T-cell (primary cell): ENCODE data around the gene SLC1A4. TPM values are rescaled to one million over a fixed set of nuclear protein-coding genes. Genes with fewer than 3 reads are reported as not detected.

ENCODE experiments used
- ATAC-seq, 4 experiments: fragments of 200-7000 bp in 3 of 4; fragments of 150-1000 bp in 1 of 4; cut with Tn5 transposase; replicated peaks in 1 of 4; 1 replicate in 3 of 4; 2 replicates in 1 of 4; pipeline ENCODE4 v1.10.0; 2021; ENCODE audit warnings: moderate library complexity in 3 of 4, mild to moderate bottlenecking in 2 of 4, moderate number of reproducible peaks in 1 of 4
- CTCF ChIA-PET, 2 donors: fragments of 300-600 bp; sonication (Branson Sonifier 250); formaldehyde crosslinking; loops; one replicate each; lab custom pipeline; 2022; ENCODE audit warnings: antibody characterized with exemption in 2 of 2; lab: Charles Lee
- POLR2A ChIA-PET, 2 donors: fragments of 300-600 bp; sonication (Branson Sonifier 250); formaldehyde crosslinking; loops; one replicate each; lab custom pipeline; 2022; ENCODE audit warnings: antibody characterized with exemption in 2 of 2; lab: Charles Lee
- DNase-seq, 35 experiments: peaks; one replicate each; pipeline versions ENCODE4 v3.0.0 to v3.0.0-alpha.2; 2013 to 2023
- H3K27ac ChIP-seq: one replicate; pipeline ENCODE4 v1.5.1; 2013; ENCODE audit warnings: low read length
- H3K27me3 ChIP-seq, 2 experiments: replicated peaks in 1 of 2; 1 replicate in 1 of 2; 2 replicates in 1 of 2; pipeline versions ENCODE4 v1.6.1 to v1.7.0; 2013; ENCODE audit warnings: low read length in 1 of 2, mixed read lengths in 1 of 2; ENCODE audit not compliant: control insufficient read depth in 2 of 2, insufficient read depth in 2 of 2; ENCODE audit errors: extremely low read depth in 1 of 2
- H3K36me3 ChIP-seq, 2 donors: 1 replicate in 1 of 2; 2 replicates in 1 of 2; pipeline versions ENCODE4 v1.6.1 to v1.7.0; 2013; ENCODE audit warnings: low read length in 1 of 2; ENCODE audit not compliant: control insufficient read depth in 2 of 2, insufficient read depth in 1 of 2; ENCODE audit errors: extremely low read depth in 1 of 2
- H3K4me1 ChIP-seq, 2 experiments: 1 replicate in 1 of 2; 2 replicates in 1 of 2; pipeline versions ENCODE4 v1.6.1 to v1.7.0; 2013; ENCODE audit warnings: low read length in 2 of 2, mixed read lengths in 1 of 2; ENCODE audit not compliant: insufficient read depth in 2 of 2, control insufficient read depth in 1 of 2; ENCODE audit errors: extremely low read depth in 1 of 2
- H3K4me3 ChIP-seq, 2 donors: 1 replicate in 1 of 2; 2 replicates in 1 of 2; pipeline versions ENCODE4 v1.5.1 to v1.7.0; 2013; ENCODE audit warnings: mild to moderate bottlenecking in 2 of 2, low read length in 1 of 2, moderate library complexity in 1 of 2; ENCODE audit not compliant: control insufficient read depth in 1 of 2; ENCODE audit errors: extremely low read depth in 1 of 2
- H3K9me3 ChIP-seq: 2 replicates; pipeline ENCODE4 v1.7.0; 2013
- H3K27ac Mint-ChIP-seq, 2 donors: one replicate each; pipeline ENCODE4 v1.8.0; 2020 to 2021; ENCODE audit warnings: mild to moderate bottlenecking in 2 of 2, mixed read lengths in 2 of 2
- H3K27me3 Mint-ChIP-seq, 2 donors: one replicate each; pipeline ENCODE4 v1.8.0; 2021 to 2022; ENCODE audit warnings: mixed read lengths in 2 of 2
- H3K36me3 Mint-ChIP-seq: one replicate; pipeline ENCODE4 v1.8.0; 2021; ENCODE audit warnings: mixed read lengths
- H3K4me1 Mint-ChIP-seq, 3 donors: one replicate each; pipeline ENCODE4 v1.8.0; 2020 to 2022; ENCODE audit warnings: mixed read lengths in 3 of 3, mild to moderate bottlenecking in 1 of 3
- H3K4me3 Mint-ChIP-seq, 3 donors: one replicate each; pipeline ENCODE4 v1.8.0; 2020 to 2022; ENCODE audit warnings: mild to moderate bottlenecking in 3 of 3, mixed read lengths in 3 of 3, moderate library complexity in 3 of 3
- H3K9me3 Mint-ChIP-seq, 3 donors: one replicate each; pipeline ENCODE4 v1.8.0; 2020 to 2022; ENCODE audit warnings: mixed read lengths in 3 of 3
- WGBS: methylation state at CpG from one replicate; pipeline ENCODE4 v1.1.5; 2013; ENCODE audit warnings: missing lambda C conversion rate; ENCODE audit not compliant: insufficient coverage; 5-methylcytosine and 5-hydroxymethylcytosine counted together
- total RNA-seq, 35 experiments: library from RNA in 6 of 35; stranded (reverse) in 6 of 35; fragments of 120-200 nt in 1 of 35; gene quantifications; one replicate each; pipeline versions ENCODE4 v1.2.1 to v1.2.4 and lab custom pipeline; 2013 to 2026

Gene SLC1A4
- total RNA-seq, 5 donors from 2014 or later (not counting 1 experiment from before 2014, with no cell fraction given), result 1.9 to 13.8 (median 9.8) TPM

GRCh38 chr2:64952096-64952495 lies 37.1 kb upstream of the SLC1A4 start:
- peaks cover 4 to 8% of the 10 kb centered on the region in 2 experiments for H3K4me1 ChIP-seq
- no peaks in the 10 kb centered on the region for H3K27me3 ChIP-seq
- no peaks in the 10 kb centered on the region for H3K9me3 ChIP-seq
- Mint-ChIP-seq H3K27me3 (no peaks in the 10 kb centered on the region), H3K4me1 (peaks cover 8 to 13% (median 12%) of the 10 kb centered on the region in 3 donors), H3K9me3 (peaks cover 4 to 5% (median 5%) of the 10 kb centered on the region in 3 donors), H3K36me3 (no peaks in the 10 kb centered on the region), H3K4me3 (no peak overlapping the region), H3K27ac (no peak overlapping the region)
- 100% methylated on average over 1 of the region's 6 CpGs for WGBS
- ChIA-PET POLR2A (no interaction called here), CTCF (no interaction called here)
- H3K36me3 ChIP-seq, result no peaks in the 10 kb centered on the region
- DNase-seq (no peak), ATAC-seq (no peak)
- no peak overlapping the region for H3K27ac ChIP-seq
- H3K4me3 ChIP-seq, result no peak overlapping the region

GRCh38 chr2:64952511-64953482 lies 36.4 kb upstream of the SLC1A4 start:
- ChIA-PET CTCF (interaction anchor here in 1 of 2 donors (0.7 kb wide), 1 partner anchor 44 kb away, joined by 3 read pairs; no protein-coding TSS in a partner anchor), POLR2A (interaction anchor here in 1 of 2 donors (0.6 kb wide), 1 partner anchor 25 kb away, joined by 12 read pairs; no protein-coding TSS in a partner anchor)
- Histone ChIP-seq H3K27ac (no peak overlapping the region), H3K27me3 (no peaks in the 10 kb centered on the region), H3K4me1 (peaks cover 0 to 3% of the 10 kb centered on the region in 2 experiments), H3K4me3 (no peak overlapping the region), H3K36me3 (no peaks in the 10 kb centered on the region), H3K9me3 (no peaks in the 10 kb centered on the region)
- DNase-seq, result no peak
- no peak overlapping the region for H3K4me3 Mint-ChIP-seq
- H3K27me3 Mint-ChIP-seq, result no peaks in the 10 kb centered on the region
- H3K4me1 Mint-ChIP-seq, result peaks cover under 1 to 6% (median 5%) of the 10 kb centered on the region in 3 donors
- H3K27ac Mint-ChIP-seq, result no peak overlapping the region
- no peaks in the 10 kb centered on the region for H3K36me3 Mint-ChIP-seq
- WGBS, result 100% methylated on average over 5 of the region's 15 CpGs
- ATAC-seq, result no peak
- H3K9me3 Mint-ChIP-seq, result peaks cover 4 to 5% (median 5%) of the 10 kb centered on the region in 3 donors

- CTCF ChIA-PET, result no interaction called here
- POLR2A ChIA-PET, result no interaction called here
- Mint-ChIP-seq H3K4me1 (no peaks in the 10 kb centered on the region), H3K36me3 (no peaks in the 10 kb centered on the region), H3K9me3 (peaks cover 4 to 5% (median 5%) of the 10 kb centered on the region in 3 donors), H3K27ac (no peak overlapping the region), H3K4me3 (no peak overlapping the region), H3K27me3 (no peaks in the 10 kb centered on the region)
- Histone ChIP-seq H3K27me3 (no peaks in the 10 kb centered on the region), H3K27ac (no peak overlapping the region), H3K36me3 (no peaks in the 10 kb centered on the region), H3K4me1 (no peaks in the 10 kb centered on the region), H3K4me3 (no peak overlapping the region), H3K9me3 (no peaks in the 10 kb centered on the region)
- no peak for DNase-seq
- WGBS, result no CpG with 5 or more reads among the region's 2 CpGs
- ATAC-seq, result no peak
Measured at GRCh38 chr2:64955467-64955866, 33.7 kb upstream of the SLC1A4 start.

- Mint-ChIP-seq H3K4me3 (no peak overlapping the region), H3K27ac (no peak overlapping the region), H3K4me1 (no peaks in the 10 kb centered on the region), H3K36me3 (no peaks in the 10 kb centered on the region), H3K27me3 (no peaks in the 10 kb centered on the region), H3K9me3 (peaks cover 4 to 5% (median 5%) of the 10 kb centered on the region in 3 donors)
- H3K4me1 ChIP-seq, result no peaks in the 10 kb centered on the region
- ATAC-seq (no peak), DNase-seq (no peak)
- no peaks in the 10 kb centered on the region for H3K27me3 ChIP-seq
- no peak overlapping the region for H3K4me3 ChIP-seq
- POLR2A ChIA-PET, result interaction anchor here in 1 of 2 donors (0.5 kb wide), 1 partner anchor 415 kb away, joined by 3 read pairs; no protein-coding TSS in a partner anchor
- H3K27ac ChIP-seq, result no peak overlapping the region
- no peaks in the 10 kb centered on the region for H3K36me3 ChIP-seq
- WGBS, result 100% methylated on average over 3 of the region's 9 CpGs
- CTCF ChIA-PET, result no interaction called here
- no peaks in the 10 kb centered on the region for H3K9me3 ChIP-seq
Measured at GRCh38 chr2:64957109-64957903, 31.9 kb upstream of the SLC1A4 start.

GRCh38 chr2:64958556-64958955 lies 30.6 kb upstream of the SLC1A4 start:
- Histone ChIP-seq H3K9me3 (no peaks in the 10 kb centered on the region), H3K4me3 (no peak overlapping the region), H3K27ac (no peak overlapping the region), H3K27me3 (no peaks in the 10 kb centered on the region), H3K4me1 (no peaks in the 10 kb centered on the region), H3K36me3 (no peaks in the 10 kb centered on the region)
- H3K27me3 Mint-ChIP-seq, result no peaks in the 10 kb centered on the region
- H3K4me1 Mint-ChIP-seq, result no peaks in the 10 kb centered on the region
- no peak overlapping the region for H3K4me3 Mint-ChIP-seq
- WGBS, result 98% methylated on average over 9 of the region's 9 CpGs
- no peak overlapping the region for H3K27ac Mint-ChIP-seq
- ChIA-PET POLR2A (interaction anchor here (0.5 kb wide), 2 partner anchors 32 to 1912 kb away, joined by 3 to 4 read pairs; no protein-coding TSS in a partner anchor), CTCF (no interaction called here)
- ATAC-seq (no peak), DNase-seq (no peak)
- no peaks in the 10 kb centered on the region for H3K36me3 Mint-ChIP-seq
- peaks cover 4 to 5% (median 5%) of the 10 kb centered on the region in 3 donors for H3K9me3 Mint-ChIP-seq

GRCh38 chr2:64960819-64961218 lies 28.4 kb upstream of the SLC1A4 start:
- H3K4me3 Mint-ChIP-seq, result no peak overlapping the region
- Histone ChIP-seq H3K4me3 (no peak overlapping the region), H3K4me1 (no peaks in the 10 kb centered on the region), H3K27ac (no peak overlapping the region), H3K27me3 (no peaks in the 10 kb centered on the region), H3K9me3 (no peaks in the 10 kb centered on the region), H3K36me3 (no peaks in the 10 kb centered on the region)
- H3K27me3 Mint-ChIP-seq, result no peaks in the 10 kb centered on the region
- no peak for ATAC-seq
- POLR2A ChIA-PET, result no interaction called here
- WGBS, result no CpG with 5 or more reads among the region's 2 CpGs
- no peak for DNase-seq
- H3K27ac Mint-ChIP-seq, result no peak overlapping the region
- CTCF ChIA-PET, result no interaction called here
- no peaks in the 10 kb centered on the region for H3K4me1 Mint-ChIP-seq
- H3K9me3 Mint-ChIP-seq, result peaks cover 0 to under 1% (median under 1%) of the 10 kb centered on the region in 3 donors
- H3K36me3 Mint-ChIP-seq, result no peaks in the 10 kb centered on the region
